Fibroblast of the aortic adventitia (primary cell): Measurements from ENCODE around the gene ZFP64. TPM values are rescaled to one million over a fixed set of nuclear protein-coding genes. Genes with fewer than 3 reads are reported as not detected.

Experiments
- DNase-seq: peaks from one replicate; pipeline ENCODE4 v3.0.0-alpha.2; 2010; ENCODE audit warnings: low read depth
- H3K4me3 ChIP-seq: 2 replicates; pipeline ENCODE4 v1.5.1; 2011; ENCODE audit warnings: low read depth, mild to moderate bottlenecking, control low read depth, low read length, moderate library complexity
- CTCF ChIP-seq: IDR thresholded peaks from 2 replicates; pipeline ENCODE4 v1.5.1; 2011; ENCODE audit warnings: mild to moderate bottlenecking, low read length, control low read depth, inconsistent platforms; ENCODE audit not compliant: insufficient read depth
- total RNA-seq: library from RNA; depleted of rRNA; stranded (reverse); fragments of >200 nt; gene quantifications from 2 replicates; pipeline ENCODE4 v1.2.3, GENCODE V29; 2012; ENCODE audit warnings: low replicate concordance

The ZFP64 gene
- total RNA-seq, 1 donor, result 21.9 TPM

- no peak for TF ChIP-seq CTCF
- H3K4me3 ChIP-seq, result no peak overlapping the region
- no peak for DNase-seq
These were observed 26.3 kb upstream of the ZFP64 start for GRCh38 chr20:52217689-52218395.

DNA sequence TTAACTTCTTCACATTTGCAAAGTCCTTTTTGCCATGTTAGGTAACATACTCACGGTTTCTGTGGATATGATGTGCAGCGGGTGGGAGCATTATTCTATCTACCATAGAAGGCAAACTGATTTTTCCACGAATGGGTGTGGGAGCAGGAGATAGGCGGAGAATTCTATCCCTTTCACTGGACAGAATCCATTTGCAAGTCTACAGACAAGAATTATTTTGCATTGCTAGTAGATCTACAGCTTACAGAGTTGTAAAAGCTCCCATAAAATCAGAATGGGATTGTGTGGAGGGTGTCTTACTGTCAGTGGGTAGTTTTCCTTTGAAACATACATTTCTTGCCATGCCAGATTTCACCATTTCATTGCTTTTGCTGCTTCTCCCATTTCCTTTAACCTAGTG lies 22.4 kb upstream of the ZFP64 start:
- TF ChIP-seq CTCF, result no peak
- H3K4me3 ChIP-seq, result no peak overlapping the region
- no peak for DNase-seq

DNA sequence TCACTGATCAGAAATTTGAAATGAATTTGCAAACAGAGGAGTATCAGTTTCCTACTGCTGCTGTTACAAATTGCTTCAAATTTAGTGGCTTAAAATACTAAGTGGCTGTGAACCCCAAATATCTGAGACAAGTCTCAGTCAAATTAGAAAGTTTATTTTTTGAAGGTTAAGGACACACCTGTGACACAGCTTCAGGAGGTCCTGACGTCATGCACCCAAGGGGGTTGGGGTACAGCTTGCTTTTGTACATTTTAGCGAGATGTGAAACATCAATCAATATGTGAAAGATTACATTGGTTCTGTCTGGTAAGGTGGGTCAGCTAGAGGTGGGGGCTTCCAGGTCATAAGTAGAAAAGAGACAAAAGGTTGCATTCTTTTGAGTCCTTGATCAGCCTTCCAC lies 21.4 kb upstream of the ZFP64 start:
- no peak overlapping the region for H3K4me3 ChIP-seq
- TF ChIP-seq CTCF, result no peak
- DNase-seq, result no peak

GRCh38 chr20:52210037-52210990 lies 18.7 kb upstream of the ZFP64 start:
- no peak overlapping the region for H3K4me3 ChIP-seq
- DNase-seq, result no peak
- TF ChIP-seq CTCF, result no peak

- TF ChIP-seq CTCF, result no peak
- H3K4me3 ChIP-seq, result no peak overlapping the region
- no peak for DNase-seq
These were observed 17.6 kb upstream of the ZFP64 start for GRCh38 chr20:52209154-52209571.

DNA sequence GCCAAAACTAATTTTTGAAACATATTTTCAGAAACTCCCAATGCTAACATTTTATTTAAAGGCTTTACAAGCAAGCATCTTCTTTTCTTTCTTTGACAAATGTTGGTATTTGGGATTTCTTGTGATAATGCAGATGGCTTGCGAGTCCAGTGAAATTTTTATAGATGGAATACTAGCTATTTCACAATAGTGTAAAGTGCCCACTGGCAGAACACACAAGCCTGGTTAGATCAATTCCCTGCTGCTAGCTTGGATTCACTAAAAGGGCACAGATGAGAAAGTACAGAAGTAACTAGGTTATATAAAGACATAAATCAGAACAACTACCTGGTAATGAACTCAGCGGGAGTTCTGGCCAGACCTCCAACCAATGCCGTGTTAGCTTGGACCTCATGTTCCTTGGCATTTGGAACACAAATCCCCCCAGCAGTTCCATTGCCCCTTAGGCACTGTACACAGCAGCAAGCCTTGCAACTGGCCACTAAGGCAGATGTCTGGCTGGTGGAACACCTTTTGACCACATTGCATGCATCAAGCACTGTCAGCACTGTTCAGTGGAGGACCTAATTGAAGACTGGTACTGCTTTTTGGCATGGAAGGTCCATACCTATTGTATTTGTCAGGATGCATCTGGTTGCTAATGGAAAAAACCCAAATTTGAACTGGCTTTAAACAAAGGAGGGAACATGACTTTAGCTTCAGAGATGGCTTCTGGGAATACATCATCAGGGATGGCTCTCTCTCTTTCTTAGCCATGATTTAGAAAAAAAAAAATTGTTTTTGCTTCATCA lies 15.6 kb upstream of the ZFP64 start:
- DNase-seq, result no peak
- H3K4me3 ChIP-seq, result no peak overlapping the region
- no peak for TF ChIP-seq CTCF
